Measurements from ENCODE around the gene TPO.

GRCh38 chr2:1514391-1515072 is 101.3 kb downstream of the TPO start:
- TF ChIP-seq CTCF (IDR thresholded peaks at IDR 0.05): no peak
- TF ChIP-seq POLR2A (IDR thresholded peaks at IDR 0.05): no peak
- no peak for TF ChIP-seq EP300 (IDR thresholded peaks at IDR 0.05)

Measured in suprapubic skin (tissue), 3 donors.